Astrocyte of the spinal cord (primary cell): Measurements from ENCODE around the gene UNC5C.

Experiments used
- DNase-seq: peaks from one replicate; pipeline ENCODE4 v3.0.0; 2011; ENCODE audit warnings: low read depth, low spot score
- H3K4me3 ChIP-seq: 2 replicates; pipeline ENCODE4 v1.5.1; 2011; ENCODE audit warnings: low read depth, mild to moderate bottlenecking, low read length, moderate library complexity
- in situ Hi-C: cut with HindIII; loops from 2 replicates; pipeline ENCODE4 v1.10.0; 2017; ENCODE audit warnings: low sequenced_read_pairs
- TF ChIP-seq, protein P1 (sequence below): IDR thresholded peaks from 2 replicates; pipeline ENCODE4 v1.5.1; 2012; ENCODE audit warnings: low read depth, mild to moderate bottlenecking, low read length, inconsistent platforms

Gene UNC5C

GRCh38 chr4:95466791-95467190 is 82.0 kb downstream of the UNC5C start:
- in situ Hi-C loops, result no loop called here
- no peak for DNase-seq
- TF ChIP-seq, protein P1, sequence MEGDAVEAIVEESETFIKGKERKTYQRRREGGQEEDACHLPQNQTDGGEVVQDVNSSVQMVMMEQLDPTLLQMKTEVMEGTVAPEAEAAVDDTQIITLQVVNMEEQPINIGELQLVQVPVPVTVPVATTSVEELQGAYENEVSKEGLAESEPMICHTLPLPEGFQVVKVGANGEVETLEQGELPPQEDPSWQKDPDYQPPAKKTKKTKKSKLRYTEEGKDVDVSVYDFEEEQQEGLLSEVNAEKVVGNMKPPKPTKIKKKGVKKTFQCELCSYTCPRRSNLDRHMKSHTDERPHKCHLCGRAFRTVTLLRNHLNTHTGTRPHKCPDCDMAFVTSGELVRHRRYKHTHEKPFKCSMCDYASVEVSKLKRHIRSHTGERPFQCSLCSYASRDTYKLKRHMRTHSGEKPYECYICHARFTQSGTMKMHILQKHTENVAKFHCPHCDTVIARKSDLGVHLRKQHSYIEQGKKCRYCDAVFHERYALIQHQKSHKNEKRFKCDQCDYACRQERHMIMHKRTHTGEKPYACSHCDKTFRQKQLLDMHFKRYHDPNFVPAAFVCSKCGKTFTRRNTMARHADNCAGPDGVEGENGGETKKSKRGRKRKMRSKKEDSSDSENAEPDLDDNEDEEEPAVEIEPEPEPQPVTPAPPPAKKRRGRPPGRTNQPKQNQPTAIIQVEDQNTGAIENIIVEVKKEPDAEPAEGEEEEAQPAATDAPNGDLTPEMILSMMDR, result no peak
- no peak overlapping the region for H3K4me3 ChIP-seq

DNA sequence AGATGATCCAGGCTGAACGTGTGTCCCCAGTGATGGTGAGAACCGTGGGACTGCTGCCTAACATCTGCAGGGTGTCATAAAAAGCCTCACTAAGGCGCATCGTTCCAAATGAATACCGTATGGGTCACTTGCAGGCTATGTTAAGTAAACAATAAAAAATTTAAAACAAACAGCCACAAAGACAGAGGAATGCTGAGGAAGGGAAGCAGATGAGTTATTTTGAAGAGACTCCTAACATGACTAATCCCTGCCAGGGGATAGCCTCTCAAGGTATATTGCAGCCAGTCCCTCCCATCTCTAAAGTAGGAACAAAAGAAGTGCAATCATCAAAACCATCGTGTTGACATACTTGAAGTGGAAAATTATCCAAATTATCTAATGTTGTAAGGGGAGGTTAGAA is 83.8 kb downstream of the UNC5C start:
- in situ Hi-C loops, result no loop called here
- no peak overlapping the region for H3K4me3 ChIP-seq
- TF ChIP-seq, protein P1, result no peak
- DNase-seq, result peak; percentile 54

GRCh38 chr4:95462921-95463320 is 85.9 kb downstream of the UNC5C start:
- in situ Hi-C loops, result no loop called here
- TF ChIP-seq, protein P1, result no peak
- no peak for DNase-seq
- no peak overlapping the region for H3K4me3 ChIP-seq

DNA sequence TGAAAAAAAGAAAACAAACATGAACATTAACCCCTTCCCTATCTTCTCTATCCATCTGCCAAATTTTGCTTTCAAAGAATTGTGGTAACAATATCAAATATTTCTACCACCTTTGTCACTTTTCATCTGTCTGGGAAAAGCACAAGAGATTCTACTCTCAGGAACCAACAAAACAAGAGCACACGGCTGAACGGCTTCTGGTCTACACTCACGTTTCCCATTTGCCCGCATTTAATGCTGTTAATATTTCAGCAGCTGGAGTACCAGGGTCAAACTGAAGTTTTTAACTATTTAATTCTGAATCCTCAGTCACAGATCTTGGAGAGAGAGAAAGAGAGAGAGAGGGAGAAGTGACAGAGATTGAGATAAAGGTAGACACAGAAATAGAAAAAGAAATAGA is 91.4 kb downstream of the UNC5C start:
- in situ Hi-C loops, result no loop called here
- DNase-seq, result no peak
- TF ChIP-seq, protein P1, result no peak
- H3K4me3 ChIP-seq, result no peak overlapping the region

DNA sequence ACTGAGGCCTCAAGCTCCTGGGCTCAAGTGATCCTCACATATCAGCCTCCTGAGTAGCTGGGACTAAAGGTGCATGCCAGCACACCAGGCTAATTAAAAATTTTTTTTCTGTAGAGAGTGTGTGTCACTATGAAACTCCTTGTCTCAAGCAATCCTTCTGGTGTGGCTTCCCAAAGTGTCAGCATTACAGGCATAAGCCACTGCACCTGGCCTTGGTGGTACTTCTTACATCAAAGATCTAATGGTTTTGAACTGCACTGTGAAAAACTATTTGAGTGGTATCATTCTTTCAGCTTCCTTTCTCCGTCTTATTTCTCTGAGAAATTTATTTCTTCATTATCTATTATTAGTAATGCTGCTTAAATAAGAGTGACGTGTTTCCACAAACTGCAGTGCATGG is 98.5 kb downstream of the UNC5C start:
- H3K4me3 ChIP-seq, result no peak overlapping the region
- no peak for DNase-seq
- in situ Hi-C loops, result no loop called here
- TF ChIP-seq, protein P1, result no peak

GRCh38 chr4:95446173-95446572 is 102.6 kb downstream of the UNC5C start:
- no peak overlapping the region for H3K4me3 ChIP-seq
- in situ Hi-C loops, result no loop called here
- TF ChIP-seq, protein P1, result no peak
- DNase-seq, result no peak

DNA sequence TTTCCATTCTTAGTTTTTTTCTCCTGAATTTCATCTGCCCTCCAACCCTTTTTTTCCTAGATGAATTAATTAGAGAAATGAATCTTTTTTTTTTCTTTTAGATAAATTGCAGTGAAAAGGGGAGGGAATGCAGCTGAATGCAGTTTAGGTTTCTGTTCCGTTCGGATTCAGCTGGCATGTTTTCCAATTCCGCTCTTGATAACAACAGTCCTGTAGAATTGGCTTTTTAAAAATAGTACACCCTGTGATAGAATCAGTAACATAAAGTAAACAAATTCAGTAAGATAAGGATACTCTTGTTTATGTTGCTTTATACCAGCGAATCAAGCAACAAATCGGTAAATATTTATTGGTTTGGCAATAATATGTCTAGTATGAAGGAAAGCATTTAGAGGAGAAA is 103.5 kb downstream of the UNC5C start:
- H3K4me3 ChIP-seq, result no peak overlapping the region
- no peak for DNase-seq
- in situ Hi-C loops, result no loop called here
- TF ChIP-seq, protein P1, result no peak
